GM12875 (cell line): ENCODE measurements around the gene ITGA2B.
"Not testable (repeated sequence)": the region's sequence is repeated elsewhere in the genome, so short reads cannot be mapped to it uniquely, and the experiment has no call there.

ENCODE experiments used
- H3K4me3 ChIP-seq: one replicate; pipeline ENCODE4 v1.5.1; 2011; ENCODE audit warnings: low read depth, low read length, control low read depth
- CTCF ChIP-seq: IDR thresholded peaks from 2 replicates; pipeline ENCODE4 v1.5.1; 2011; ENCODE audit warnings: low read depth, mild to moderate bottlenecking, control low read depth, inconsistent platforms, low read length, moderate library complexity, borderline replicate concordance; ENCODE audit not compliant: insufficient read depth

ITGA2B gene

GRCh38 chr17:44400226-44400847 is 10.9 kb upstream of the ITGA2B start:
- TF ChIP-seq CTCF: peak; percentile 27; the same call in 1 of the 2 replicates
- H3K4me3 ChIP-seq: no peak overlapping the region

- TF ChIP-seq CTCF: no peak
- no peak overlapping the region for H3K4me3 ChIP-seq
These were observed 9.5 kb upstream of the ITGA2B start for GRCh38 chr17:44398692-44399691.

GRCh38 chr17:44397479-44398440 is 8.3 kb upstream of the ITGA2B start:
- H3K4me3 ChIP-seq: no peak overlapping the region
- TF ChIP-seq CTCF: no peak

GRCh38 chr17:44396946-44397345 is 7.5 kb upstream of the ITGA2B start:
- TF ChIP-seq CTCF: no peak

GRCh38 chr17:44394833-44395232 is 5.4 kb upstream of the ITGA2B start:
- no peak overlapping the region for H3K4me3 ChIP-seq
- no peak for TF ChIP-seq CTCF

More at GRCh38 chr17:44396946-44397345, 7.5 kb upstream of the ITGA2B start:
- H3K4me3 ChIP-seq: no peak overlapping the region

- not testable (repeated sequence) for H3K4me3 ChIP-seq
These were observed 4.7 kb upstream of the ITGA2B start for GRCh38 chr17:44394112-44394511.
